Measurements from ENCODE around the gene ZNF746. TPM values are rescaled to one million over a fixed set of nuclear protein-coding genes. Genes with fewer than 3 reads are reported as not detected.

Gene ZNF746
- polyA plus RNA-seq, 1 donor from 2014 or later = 17.2 TPM

GRCh38 chr7:149496642-149497391 is 792 bp downstream of the ZNF746 start:
- H3K4me3 ChIP-seq (ENCODE audit: low read length) = peak overlapping the region; percentile 87
- no peaks in the 10 kb centered on the region for H3K27me3 ChIP-seq (ENCODE audit: insufficient read depth, low read depth, low read length)
- no peaks in the 10 kb centered on the region for H3K9me2 ChIP-seq (ENCODE audit: insufficient read depth, low read length)
- no peaks in the 10 kb centered on the region for H4K20me1 ChIP-seq (ENCODE audit: insufficient read depth)
- peaks cover 12% of the 10 kb centered on the region for H3K79me2 ChIP-seq (replicated peaks; ENCODE audit: insufficient read depth, low read length)
- H3K9me3 ChIP-seq (ENCODE audit: low read length) = no peaks in the 10 kb centered on the region
- peak overlapping the region; percentile 39 for H3K27ac ChIP-seq (ENCODE audit: low read length)
- H3F3A ChIP-seq (ENCODE audit: insufficient read depth, low read length, poor library complexity, severe bottlenecking) = no peaks in the 10 kb centered on the region
- peak overlapping the region; percentile 83 for H3K9ac ChIP-seq (ENCODE audit: low read length)
- H3K4me2 ChIP-seq (ENCODE audit: low read length) = peak overlapping the region; percentile 46
- TF ChIP-seq RAD21 (conservative IDR thresholded peaks at IDR 0.05) (no peak), REST (IDR thresholded peaks at IDR 0.05; ENCODE audit: borderline replicate concordance) (no peak), MXI1 (conservative IDR thresholded peaks at IDR 0.05; ENCODE audit: poor library complexity, severe bottlenecking) (no peak), POLR2AphosphoS5 (IDR thresholded peaks at IDR 0.05) (no peak), EP300 (conservative IDR thresholded peaks at IDR 0.05; ENCODE audit: poor library complexity, severe bottlenecking) (no peak), TAF1 (IDR thresholded peaks at IDR 0.05; ENCODE audit: low read depth) (no peak), CTCF (IDR thresholded peaks at IDR 0.05; ENCODE audit: poor library complexity, severe bottlenecking) (no peak), SMC3 (conservative IDR thresholded peaks at IDR 0.05; ENCODE audit: poor library complexity) (no peak), EZH2 (IDR thresholded peaks at IDR 0.05; ENCODE audit: borderline replicate concordance, insufficient read depth, low read length, poor library complexity, severe bottlenecking) (no peak)
- no peaks in the 10 kb centered on the region for H3K36me3 ChIP-seq (ENCODE audit: insufficient read depth, low read length)
- peak overlapping the region; percentile 7 for H2AFZ ChIP-seq (ENCODE audit: low read depth, low read length)

- H3K36me3 ChIP-seq (ENCODE audit: insufficient read depth, low read length) = no peaks in the 10 kb centered on the region
- peak overlapping the region; percentile 25 for H3K4me2 ChIP-seq (ENCODE audit: low read length)
- H2AFZ ChIP-seq (ENCODE audit: low read depth, low read length) = no peak overlapping the region
- H3K9ac ChIP-seq (ENCODE audit: low read length) = peak overlapping the region; percentile 83
- H3K4me3 ChIP-seq (ENCODE audit: low read length) = peak overlapping the region; percentile 87
- peaks cover 12% of the 10 kb centered on the region for H3K79me2 ChIP-seq (replicated peaks; ENCODE audit: insufficient read depth, low read length)
- no peaks in the 10 kb centered on the region for H4K20me1 ChIP-seq (ENCODE audit: insufficient read depth)
- H3F3A ChIP-seq (ENCODE audit: insufficient read depth, low read length, poor library complexity, severe bottlenecking) = no peaks in the 10 kb centered on the region
- H3K9me3 ChIP-seq (ENCODE audit: low read length) = no peaks in the 10 kb centered on the region
- H3K9me2 ChIP-seq (ENCODE audit: insufficient read depth, low read length) = no peaks in the 10 kb centered on the region
- no peaks in the 10 kb centered on the region for H3K27me3 ChIP-seq (ENCODE audit: insufficient read depth, low read depth, low read length)
- no peak overlapping the region for H3K27ac ChIP-seq (ENCODE audit: low read length)
- no peak for TF ChIP-seq CTCF (IDR thresholded peaks at IDR 0.05; ENCODE audit: poor library complexity, severe bottlenecking)
Measured at GRCh38 chr7:149495785-149496641, 1.6 kb downstream of the ZNF746 start.
